ENCODE results near the gene STX7. TPM values are rescaled to one million over a fixed set of nuclear protein-coding genes. Genes with fewer than 3 reads are reported as not detected.

The STX7 gene
- total RNA-seq, 1 donor from 2014 or later: 29.7 TPM

GRCh38 chr6:132404736-132405135, 108.2 kb downstream of the STX7 start:
- no peak overlapping the region for H3K4me3 ChIP-seq (ENCODE audit: low read depth, low read length)
- peak; percentile 31 for DNase-seq (ENCODE audit: low read depth)
- H3K36me3 ChIP-seq (ENCODE audit: control insufficient read depth, insufficient read depth, low read length): no peaks in the 10 kb centered on the region
- TF ChIP-seq, protein P1, sequence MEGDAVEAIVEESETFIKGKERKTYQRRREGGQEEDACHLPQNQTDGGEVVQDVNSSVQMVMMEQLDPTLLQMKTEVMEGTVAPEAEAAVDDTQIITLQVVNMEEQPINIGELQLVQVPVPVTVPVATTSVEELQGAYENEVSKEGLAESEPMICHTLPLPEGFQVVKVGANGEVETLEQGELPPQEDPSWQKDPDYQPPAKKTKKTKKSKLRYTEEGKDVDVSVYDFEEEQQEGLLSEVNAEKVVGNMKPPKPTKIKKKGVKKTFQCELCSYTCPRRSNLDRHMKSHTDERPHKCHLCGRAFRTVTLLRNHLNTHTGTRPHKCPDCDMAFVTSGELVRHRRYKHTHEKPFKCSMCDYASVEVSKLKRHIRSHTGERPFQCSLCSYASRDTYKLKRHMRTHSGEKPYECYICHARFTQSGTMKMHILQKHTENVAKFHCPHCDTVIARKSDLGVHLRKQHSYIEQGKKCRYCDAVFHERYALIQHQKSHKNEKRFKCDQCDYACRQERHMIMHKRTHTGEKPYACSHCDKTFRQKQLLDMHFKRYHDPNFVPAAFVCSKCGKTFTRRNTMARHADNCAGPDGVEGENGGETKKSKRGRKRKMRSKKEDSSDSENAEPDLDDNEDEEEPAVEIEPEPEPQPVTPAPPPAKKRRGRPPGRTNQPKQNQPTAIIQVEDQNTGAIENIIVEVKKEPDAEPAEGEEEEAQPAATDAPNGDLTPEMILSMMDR (IDR thresholded peaks at IDR 0.05; ENCODE audit: insufficient read depth, low read length, severe bottlenecking): no peak
- peaks cover 19% of the 10 kb centered on the region for H3K27me3 ChIP-seq (ENCODE audit: control insufficient read depth, insufficient read depth, low read length)
- FAIRE-seq: no peak

- TF ChIP-seq, protein P1 (IDR thresholded peaks at IDR 0.05; ENCODE audit: insufficient read depth, low read length, severe bottlenecking): no peak
- FAIRE-seq (no peak), DNase-seq (ENCODE audit: low read depth) (no peak)
- no peaks in the 10 kb centered on the region for H3K36me3 ChIP-seq (ENCODE audit: control insufficient read depth, insufficient read depth, low read length)
- H3K27me3 ChIP-seq (ENCODE audit: control insufficient read depth, insufficient read depth, low read length): peaks cover 19% of the 10 kb centered on the region
- H3K4me3 ChIP-seq (ENCODE audit: low read depth, low read length): no peak overlapping the region
Measured at GRCh38 chr6:132404330-132404729, 108.6 kb downstream of the STX7 start.

DNA sequence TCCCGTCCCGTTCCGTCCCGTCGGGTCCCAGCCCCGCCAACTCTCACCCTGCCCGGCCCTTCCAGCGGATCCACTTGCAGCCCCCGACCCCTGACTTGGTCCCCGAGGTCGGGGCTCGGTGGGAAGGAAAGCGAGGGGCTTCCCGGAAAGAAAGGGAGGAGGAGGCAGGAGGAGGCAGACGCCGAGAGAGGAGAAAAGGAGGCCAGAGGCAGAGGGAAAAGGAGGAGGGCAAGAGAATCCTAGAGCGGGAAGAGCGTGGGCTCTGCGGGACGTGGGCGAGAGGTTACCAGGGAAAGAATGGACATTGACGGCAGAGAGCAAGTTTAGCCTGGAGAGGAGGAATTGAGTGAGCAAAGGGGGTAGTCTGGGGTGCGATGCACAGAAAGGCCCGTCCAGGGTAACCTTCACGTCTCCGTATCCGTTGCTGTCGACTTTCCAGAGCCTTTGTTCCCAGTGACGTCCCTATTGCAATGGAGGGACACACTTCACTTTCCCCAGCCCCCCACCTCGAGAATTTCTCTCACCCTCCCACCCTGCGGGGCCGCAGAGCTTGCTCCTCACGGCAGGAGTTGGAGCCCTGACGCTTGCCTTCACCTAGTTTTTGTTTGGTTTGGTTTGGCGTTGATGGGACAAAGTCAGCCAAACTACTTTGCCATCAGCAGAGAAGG, 111.2 kb downstream of the STX7 start:
- no peak for FAIRE-seq
- no peaks in the 10 kb centered on the region for H3K36me3 ChIP-seq (ENCODE audit: control insufficient read depth, insufficient read depth, low read length)
- TF ChIP-seq, protein P1 (IDR thresholded peaks at IDR 0.05; ENCODE audit: insufficient read depth, low read length, severe bottlenecking): no peak
- peak overlapping the region; percentile 18 for H3K4me3 ChIP-seq (ENCODE audit: low read depth, low read length)
- H3K27me3 ChIP-seq (ENCODE audit: control insufficient read depth, insufficient read depth, low read length): peaks cover 19% of the 10 kb centered on the region
- no peak for DNase-seq (ENCODE audit: low read depth)

DNA sequence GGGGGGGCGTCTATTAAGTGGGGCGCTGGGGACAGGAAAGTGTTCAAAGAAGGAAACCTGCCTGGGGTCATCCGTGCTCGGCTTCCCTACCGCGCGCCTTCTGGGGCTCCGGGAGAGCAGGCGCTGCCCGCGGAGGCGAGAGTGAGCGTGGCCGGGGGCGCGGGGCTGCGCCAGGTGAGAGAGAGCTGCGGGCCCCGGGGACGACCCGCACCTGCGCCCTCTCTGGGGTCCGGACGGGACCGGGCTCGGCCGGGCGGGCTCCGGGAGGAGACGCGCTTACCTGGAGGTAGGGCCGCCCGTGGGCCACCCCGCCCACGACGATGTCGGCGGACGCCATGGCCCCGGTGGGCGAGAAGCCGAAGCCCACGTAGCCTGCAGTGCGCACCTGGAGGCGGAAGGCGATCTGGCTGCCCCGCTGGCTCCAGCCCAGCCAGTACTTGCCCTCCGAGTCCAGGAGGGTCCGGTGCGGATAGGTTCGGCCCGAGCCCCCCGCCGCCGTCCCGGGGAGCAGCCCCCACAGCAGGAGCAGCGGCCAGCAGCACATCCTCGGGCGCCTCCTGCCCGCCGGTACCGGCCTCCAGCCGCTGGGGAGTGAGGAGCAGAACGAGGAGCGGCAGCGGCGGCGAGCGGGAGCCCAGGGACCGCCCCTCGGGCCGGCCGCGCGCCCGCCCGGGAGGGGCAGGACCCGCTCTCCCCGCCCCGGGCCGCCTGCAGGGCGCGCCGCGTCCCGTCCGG, 111.9 kb downstream of the STX7 start, which contains the start of gene MOXD1:
MOXD1 (minus strand) TSS at position 593 of the 735 bp plus-strand sequence; CDS start at position 544, 49 bp downstream.
- Histone ChIP-seq H3K36me3 (ENCODE audit: control insufficient read depth, insufficient read depth, low read length) (no peaks in the 10 kb centered on the region), H3K4me3 (ENCODE audit: low read depth, low read length) (peak within 1 kb of the TSS; percentile 45), H3K27me3 (ENCODE audit: control insufficient read depth, insufficient read depth, low read length) (peaks cover 19% of the 10 kb centered on the region)
- DNase-seq (ENCODE audit: low read depth) (no peak), FAIRE-seq (no peak)
- TF ChIP-seq, protein P1 (IDR thresholded peaks at IDR 0.05; ENCODE audit: insufficient read depth, low read length, severe bottlenecking): no peak

GRCh38 chr6:132400555-132400882, 112.4 kb downstream of the STX7 start:
- TF ChIP-seq, protein P1 (IDR thresholded peaks at IDR 0.05; ENCODE audit: insufficient read depth, low read length, severe bottlenecking): no peak
- no peak for DNase-seq (ENCODE audit: low read depth)
- Histone ChIP-seq H3K27me3 (ENCODE audit: control insufficient read depth, insufficient read depth, low read length) (peaks cover 19% of the 10 kb centered on the region), H3K4me3 (ENCODE audit: low read depth, low read length) (peak overlapping the region; percentile 45), H3K36me3 (ENCODE audit: control insufficient read depth, insufficient read depth, low read length) (no peaks in the 10 kb centered on the region)
- FAIRE-seq: no peak

Data from bronchial epithelial cell (primary cell).